ENCODE measurements around the gene AXIN1. TPM values are rescaled to one million over a fixed set of nuclear protein-coding genes. Genes with fewer than 3 reads are reported as not detected.
"Not testable (repeated sequence)": the region's sequence is repeated elsewhere in the genome, so short reads cannot be mapped to it uniquely, and the experiment has no call there.

Gene AXIN1
- total RNA-seq, 1 experiment from 2014 or later, result 50.3 TPM

DNA sequence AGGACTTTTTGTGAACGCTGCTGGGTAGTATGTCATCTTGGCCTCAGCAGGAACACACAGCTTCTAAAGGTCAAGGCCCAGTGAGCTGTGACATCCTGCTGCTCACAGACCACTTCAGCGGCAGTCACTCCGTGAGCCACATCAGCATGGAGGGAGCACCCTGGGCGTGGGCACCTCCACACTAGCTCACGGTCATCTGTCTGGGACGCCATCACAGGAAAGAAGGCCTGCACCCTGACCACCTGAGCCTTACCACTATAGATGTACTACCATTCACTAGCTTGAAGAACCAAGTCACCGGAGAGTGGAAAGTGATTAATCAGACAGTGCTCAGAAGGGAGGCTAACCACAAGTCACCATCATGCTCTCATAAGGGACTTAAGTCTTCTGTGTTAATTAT lies 3.3 kb downstream of the AXIN1 start:
- ChIA-PET CTCF (no interaction called here), POLR2A (no interaction called here)
- peaks cover 33% of the 10 kb centered on the region for H3K36me3 Mint-ChIP-seq

DNA sequence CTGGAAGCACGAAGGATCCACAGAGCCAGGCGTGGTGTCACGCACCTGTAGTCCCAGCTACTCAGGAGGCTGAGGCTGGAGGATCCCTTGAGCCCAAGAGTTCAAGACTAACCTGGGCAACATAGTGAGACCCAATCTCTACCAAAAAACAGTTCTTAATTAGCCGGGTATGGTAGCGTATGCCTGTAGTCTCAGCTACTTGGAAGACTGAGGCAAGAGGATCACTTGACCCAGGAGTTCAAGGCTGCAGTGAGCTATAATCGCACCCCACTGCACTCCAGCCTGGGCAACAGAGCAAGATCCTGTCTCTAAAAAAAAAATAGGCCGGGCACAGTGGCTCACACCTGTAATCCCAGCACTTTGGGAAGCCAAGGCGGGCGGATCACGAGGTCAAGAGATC lies 4.0 kb downstream of the AXIN1 start:
- POLR2A ChIA-PET; ATAC-seq; H3K4me1 Mint-ChIP-seq; H3K9me3 Mint-ChIP-seq; DNase-seq (ENCODE audit: low spot score); H3K27me3 Mint-ChIP-seq (ENCODE audit: low read depth); H3K4me3 Mint-ChIP-seq: not testable (repeated sequence)
- H3K36me3 Mint-ChIP-seq, result peaks cover 36% of the 10 kb centered on the region
- 0 out of 2 replicates have a peak overlapping the region, but pooled peaks have one; percentile 72 for H3K27ac Mint-ChIP-seq
- TF ChIP-seq ZNF121 (CRISPR knock-in tag; IDR thresholded peaks at IDR 0.05), result peak; percentile 86
- CTCF ChIA-PET, result interaction anchor here (1.0 kb wide), 1 partner anchor 13 kb away, joined by 3 read pairs; no protein-coding TSS in a partner anchor

More for the DNA sequence above, 3.3 kb downstream of the AXIN1 start:
- TF ChIP-seq KAT7 (CRISPR knock-in tag; IDR thresholded peaks at IDR 0.05; ENCODE audit: borderline replicate concordance) (no peak), SOX15 (CRISPR knock-in tag; IDR thresholded peaks at IDR 0.05) (no peak), SMAD4 (CRISPR knock-in tag; IDR thresholded peaks at IDR 0.05) (no peak), ZNF138 (CRISPR knock-in tag; conservative IDR thresholded peaks at IDR 0.05) (no peak), GRHL2 (CRISPR knock-in tag; IDR thresholded peaks at IDR 0.05; ENCODE audit: insufficient replicate concordance, severe bottlenecking) (no peak), JAZF1 (CRISPR knock-in tag; IDR thresholded peaks at IDR 0.05) (no peak), ZNF121 (CRISPR knock-in tag; IDR thresholded peaks at IDR 0.05) (no peak), MXD4 (CRISPR knock-in tag; IDR thresholded peaks at IDR 0.05; ENCODE audit: borderline replicate concordance) (no peak), OVOL2 (CRISPR knock-in tag; IDR thresholded peaks at IDR 0.05; ENCODE audit: borderline replicate concordance) (no peak)
- TF ChIP-seq, protein P1, sequence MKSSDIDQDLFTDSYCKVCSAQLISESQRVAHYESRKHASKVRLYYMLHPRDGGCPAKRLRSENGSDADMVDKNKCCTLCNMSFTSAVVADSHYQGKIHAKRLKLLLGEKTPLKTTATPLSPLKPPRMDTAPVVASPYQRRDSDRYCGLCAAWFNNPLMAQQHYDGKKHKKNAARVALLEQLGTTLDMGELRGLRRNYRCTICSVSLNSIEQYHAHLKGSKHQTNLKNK (CRISPR knock-in tag; IDR thresholded peaks at IDR 0.05), result no peak
- TF ChIP-seq, protein P2, sequence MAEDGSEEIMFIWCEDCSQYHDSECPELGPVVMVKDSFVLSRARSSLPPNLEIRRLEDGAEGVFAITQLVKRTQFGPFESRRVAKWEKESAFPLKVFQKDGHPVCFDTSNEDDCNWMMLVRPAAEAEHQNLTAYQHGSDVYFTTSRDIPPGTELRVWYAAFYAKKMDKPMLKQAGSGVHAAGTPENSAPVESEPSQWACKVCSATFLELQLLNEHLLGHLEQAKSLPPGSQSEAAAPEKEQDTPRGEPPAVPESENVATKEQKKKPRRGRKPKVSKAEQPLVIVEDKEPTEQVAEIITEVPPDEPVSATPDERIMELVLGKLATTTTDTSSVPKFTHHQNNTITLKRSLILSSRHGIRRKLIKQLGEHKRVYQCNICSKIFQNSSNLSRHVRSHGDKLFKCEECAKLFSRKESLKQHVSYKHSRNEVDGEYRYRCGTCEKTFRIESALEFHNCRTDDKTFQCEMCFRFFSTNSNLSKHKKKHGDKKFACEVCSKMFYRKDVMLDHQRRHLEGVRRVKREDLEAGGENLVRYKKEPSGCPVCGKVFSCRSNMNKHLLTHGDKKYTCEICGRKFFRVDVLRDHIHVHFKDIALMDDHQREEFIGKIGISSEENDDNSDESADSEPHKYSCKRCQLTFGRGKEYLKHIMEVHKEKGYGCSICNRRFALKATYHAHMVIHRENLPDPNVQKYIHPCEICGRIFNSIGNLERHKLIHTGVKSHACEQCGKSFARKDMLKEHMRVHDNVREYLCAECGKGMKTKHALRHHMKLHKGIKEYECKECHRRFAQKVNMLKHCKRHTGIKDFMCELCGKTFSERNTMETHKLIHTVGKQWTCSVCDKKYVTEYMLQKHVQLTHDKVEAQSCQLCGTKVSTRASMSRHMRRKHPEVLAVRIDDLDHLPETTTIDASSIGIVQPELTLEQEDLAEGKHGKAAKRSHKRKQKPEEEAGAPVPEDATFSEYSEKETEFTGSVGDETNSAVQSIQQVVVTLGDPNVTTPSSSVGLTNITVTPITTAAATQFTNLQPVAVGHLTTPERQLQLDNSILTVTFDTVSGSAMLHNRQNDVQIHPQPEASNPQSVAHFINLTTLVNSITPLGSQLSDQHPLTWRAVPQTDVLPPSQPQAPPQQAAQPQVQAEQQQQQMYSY (CRISPR knock-in tag; IDR thresholded peaks at IDR 0.05), result no peak
- TF ChIP-seq, protein P3, sequence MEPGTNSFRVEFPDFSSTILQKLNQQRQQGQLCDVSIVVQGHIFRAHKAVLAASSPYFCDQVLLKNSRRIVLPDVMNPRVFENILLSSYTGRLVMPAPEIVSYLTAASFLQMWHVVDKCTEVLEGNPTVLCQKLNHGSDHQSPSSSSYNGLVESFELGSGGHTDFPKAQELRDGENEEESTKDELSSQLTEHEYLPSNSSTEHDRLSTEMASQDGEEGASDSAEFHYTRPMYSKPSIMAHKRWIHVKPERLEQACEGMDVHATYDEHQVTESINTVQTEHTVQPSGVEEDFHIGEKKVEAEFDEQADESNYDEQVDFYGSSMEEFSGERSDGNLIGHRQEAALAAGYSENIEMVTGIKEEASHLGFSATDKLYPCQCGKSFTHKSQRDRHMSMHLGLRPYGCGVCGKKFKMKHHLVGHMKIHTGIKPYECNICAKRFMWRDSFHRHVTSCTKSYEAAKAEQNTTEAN (CRISPR knock-in tag; IDR thresholded peaks at IDR 0.05), result no peak
- TF ChIP-seq, protein P4, sequence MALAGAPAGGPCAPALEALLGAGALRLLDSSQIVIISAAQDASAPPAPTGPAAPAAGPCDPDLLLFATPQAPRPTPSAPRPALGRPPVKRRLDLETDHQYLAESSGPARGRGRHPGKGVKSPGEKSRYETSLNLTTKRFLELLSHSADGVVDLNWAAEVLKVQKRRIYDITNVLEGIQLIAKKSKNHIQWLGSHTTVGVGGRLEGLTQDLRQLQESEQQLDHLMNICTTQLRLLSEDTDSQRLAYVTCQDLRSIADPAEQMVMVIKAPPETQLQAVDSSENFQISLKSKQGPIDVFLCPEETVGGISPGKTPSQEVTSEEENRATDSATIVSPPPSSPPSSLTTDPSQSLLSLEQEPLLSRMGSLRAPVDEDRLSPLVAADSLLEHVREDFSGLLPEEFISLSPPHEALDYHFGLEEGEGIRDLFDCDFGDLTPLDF (CRISPR knock-in tag; IDR thresholded peaks at IDR 0.05), result no peak
- TF ChIP-seq, protein P5, sequence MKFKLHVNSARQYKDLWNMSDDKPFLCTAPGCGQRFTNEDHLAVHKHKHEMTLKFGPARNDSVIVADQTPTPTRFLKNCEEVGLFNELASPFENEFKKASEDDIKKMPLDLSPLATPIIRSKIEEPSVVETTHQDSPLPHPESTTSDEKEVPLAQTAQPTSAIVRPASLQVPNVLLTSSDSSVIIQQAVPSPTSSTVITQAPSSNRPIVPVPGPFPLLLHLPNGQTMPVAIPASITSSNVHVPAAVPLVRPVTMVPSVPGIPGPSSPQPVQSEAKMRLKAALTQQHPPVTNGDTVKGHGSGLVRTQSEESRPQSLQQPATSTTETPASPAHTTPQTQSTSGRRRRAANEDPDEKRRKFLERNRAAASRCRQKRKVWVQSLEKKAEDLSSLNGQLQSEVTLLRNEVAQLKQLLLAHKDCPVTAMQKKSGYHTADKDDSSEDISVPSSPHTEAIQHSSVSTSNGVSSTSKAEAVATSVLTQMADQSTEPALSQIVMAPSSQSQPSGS (CRISPR knock-in tag; IDR thresholded peaks at IDR 0.05; ENCODE audit: borderline replicate concordance, low read depth), result no peak
- TF ChIP-seq, protein P6, sequence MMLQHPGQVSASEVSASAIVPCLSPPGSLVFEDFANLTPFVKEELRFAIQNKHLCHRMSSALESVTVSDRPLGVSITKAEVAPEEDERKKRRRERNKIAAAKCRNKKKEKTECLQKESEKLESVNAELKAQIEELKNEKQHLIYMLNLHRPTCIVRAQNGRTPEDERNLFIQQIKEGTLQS (CRISPR knock-in tag; conservative IDR thresholded peaks at IDR 0.05), result no peak
- no peaks in the 10 kb centered on the region for H3K9me3 Mint-ChIP-seq
- H3K27ac Mint-ChIP-seq, result peak overlapping the region; percentile 80; the same call in 1 of the 2 replicates
- peaks cover 6% of the 10 kb centered on the region for H3K4me1 Mint-ChIP-seq
- H3K4me3 Mint-ChIP-seq, result no peak overlapping the region
- ATAC-seq, result no peak
- no peaks in the 10 kb centered on the region; the same call in 1 of the 2 replicates for H3K27me3 Mint-ChIP-seq (ENCODE audit: low read depth)
- no peak for DNase-seq (ENCODE audit: low spot score)

All from WTC11 (cell line).